VCaP (cell line): ENCODE data around the gene DNAJB13.

Experiments used
- H3K27ac ChIP-seq: fragments of 450-650 bp; 2 replicates; pipeline ENCODE4 v1.5.1; 2017
- TF ChIP-seq, protein P1 (sequence below): fragments of 450-650 bp; conservative IDR thresholded peaks from 2 replicates; pipeline ENCODE4 v1.5.1; 2017; ENCODE audit warnings: mild to moderate bottlenecking, moderate library complexity

Gene DNAJB13

DNA sequence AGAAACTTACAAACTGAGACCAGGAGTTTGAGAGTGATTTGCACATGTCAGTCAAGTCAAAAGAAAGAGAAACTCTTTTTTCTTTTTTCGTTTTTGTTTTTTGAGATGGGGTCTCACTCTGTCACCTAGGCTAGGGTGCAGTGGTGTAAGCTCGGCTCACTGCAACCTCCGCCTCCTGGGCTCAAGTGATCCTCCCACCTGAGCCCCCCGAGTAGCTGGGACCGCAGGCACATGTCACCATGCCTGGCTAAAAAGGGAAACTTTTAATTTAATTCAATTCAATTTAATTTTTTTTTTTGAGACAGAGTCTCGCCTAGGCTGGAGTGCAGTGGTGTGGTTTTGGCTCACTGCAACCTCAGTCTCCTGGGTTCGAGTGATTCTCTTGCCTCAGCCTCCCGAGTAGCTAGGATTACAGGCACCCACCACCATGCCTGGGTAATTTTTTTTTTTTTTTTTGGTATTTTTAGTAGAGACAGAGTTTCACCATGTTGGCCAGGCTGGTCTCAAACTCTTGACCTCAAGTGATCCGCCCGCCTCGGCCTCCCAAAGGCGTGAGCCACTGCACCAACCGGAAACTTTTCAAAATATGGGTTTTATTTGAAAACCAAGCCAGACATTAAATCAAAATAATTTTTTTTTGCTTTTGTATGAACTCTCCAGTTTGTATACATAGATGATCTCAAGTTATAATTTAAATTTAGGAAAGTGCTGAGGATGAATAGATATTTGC is 48.2 kb downstream of the DNAJB13 start:
- TF ChIP-seq, protein P1, sequence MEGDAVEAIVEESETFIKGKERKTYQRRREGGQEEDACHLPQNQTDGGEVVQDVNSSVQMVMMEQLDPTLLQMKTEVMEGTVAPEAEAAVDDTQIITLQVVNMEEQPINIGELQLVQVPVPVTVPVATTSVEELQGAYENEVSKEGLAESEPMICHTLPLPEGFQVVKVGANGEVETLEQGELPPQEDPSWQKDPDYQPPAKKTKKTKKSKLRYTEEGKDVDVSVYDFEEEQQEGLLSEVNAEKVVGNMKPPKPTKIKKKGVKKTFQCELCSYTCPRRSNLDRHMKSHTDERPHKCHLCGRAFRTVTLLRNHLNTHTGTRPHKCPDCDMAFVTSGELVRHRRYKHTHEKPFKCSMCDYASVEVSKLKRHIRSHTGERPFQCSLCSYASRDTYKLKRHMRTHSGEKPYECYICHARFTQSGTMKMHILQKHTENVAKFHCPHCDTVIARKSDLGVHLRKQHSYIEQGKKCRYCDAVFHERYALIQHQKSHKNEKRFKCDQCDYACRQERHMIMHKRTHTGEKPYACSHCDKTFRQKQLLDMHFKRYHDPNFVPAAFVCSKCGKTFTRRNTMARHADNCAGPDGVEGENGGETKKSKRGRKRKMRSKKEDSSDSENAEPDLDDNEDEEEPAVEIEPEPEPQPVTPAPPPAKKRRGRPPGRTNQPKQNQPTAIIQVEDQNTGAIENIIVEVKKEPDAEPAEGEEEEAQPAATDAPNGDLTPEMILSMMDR = no peak
- no peak overlapping the region for H3K27ac ChIP-seq

DNA sequence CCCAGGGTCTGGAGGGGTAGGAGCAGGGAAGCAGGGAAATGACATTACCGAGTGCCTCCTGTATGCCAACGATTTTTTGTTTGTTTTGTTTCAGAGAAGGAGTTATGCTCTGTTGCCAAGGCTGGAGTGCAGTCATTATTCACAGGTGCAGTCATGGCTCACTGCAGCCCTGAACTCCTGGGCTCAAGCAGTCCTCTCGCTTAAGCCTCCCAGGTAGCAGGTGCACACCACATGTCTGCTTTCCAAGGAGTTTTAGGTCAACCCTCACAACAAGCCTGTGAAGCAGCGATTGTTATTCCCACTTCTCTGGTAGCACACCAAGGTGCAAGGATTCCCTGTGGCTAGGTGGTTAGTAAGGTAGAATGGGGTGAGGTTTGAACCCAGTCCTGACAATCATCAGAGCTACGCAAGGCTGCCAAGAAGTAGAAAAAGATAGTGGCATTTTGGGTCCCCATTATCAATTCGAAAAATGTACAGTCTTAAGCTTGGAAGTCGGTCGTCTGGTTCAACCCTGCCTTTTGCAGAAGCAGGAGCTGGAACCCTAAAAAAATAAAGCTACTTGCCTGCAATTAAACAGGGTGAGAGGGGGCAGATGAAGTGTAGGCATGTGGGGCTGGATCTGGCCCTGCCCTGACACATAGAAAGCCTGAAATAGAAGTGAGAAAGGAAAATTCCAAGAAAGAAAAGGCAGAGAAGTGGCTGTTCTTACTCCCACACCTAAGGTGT is 48.9 kb downstream of the DNAJB13 start:
- H3K27ac ChIP-seq = no peak overlapping the region
- TF ChIP-seq, protein P1 = no peak

DNA sequence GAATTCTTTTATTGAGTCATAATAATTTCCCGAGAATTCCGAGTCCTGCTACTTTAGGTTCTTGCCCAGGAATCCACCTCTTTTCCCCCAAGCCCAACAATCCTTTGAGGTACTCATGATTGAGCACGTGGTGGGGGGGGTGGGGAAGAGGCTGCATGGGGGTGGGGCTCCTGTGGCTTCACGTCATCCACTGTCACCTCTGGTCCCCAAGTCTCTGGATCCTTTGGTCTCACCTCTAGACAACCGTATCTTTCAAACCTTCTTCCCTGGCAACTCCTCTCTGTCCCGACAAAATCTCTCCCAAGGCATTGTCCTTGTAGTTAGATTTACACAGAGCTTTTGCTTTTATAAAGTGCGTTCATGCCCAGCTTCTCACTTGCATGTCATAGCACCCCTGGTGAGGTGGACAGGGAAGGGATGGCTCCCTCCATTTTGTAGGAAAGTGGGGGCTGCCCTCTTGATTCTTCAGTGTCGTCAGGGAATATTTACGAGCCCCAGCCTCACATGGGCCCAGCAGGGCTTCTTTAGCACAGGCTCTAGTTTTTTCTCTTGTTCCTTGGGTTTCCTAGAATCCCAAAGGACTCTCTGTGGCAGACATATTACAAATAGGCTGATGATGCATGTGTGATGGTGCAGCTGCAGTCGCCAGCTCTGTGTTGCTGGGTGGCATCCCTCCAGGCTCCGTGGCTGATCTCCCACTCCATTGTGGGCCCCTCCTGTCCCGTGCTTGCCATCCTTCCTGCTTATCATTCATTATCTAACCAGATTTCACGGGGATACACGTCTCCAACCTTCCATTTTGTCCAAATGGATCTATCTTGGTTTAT is 49.7 kb downstream of the DNAJB13 start:
- no peak overlapping the region for H3K27ac ChIP-seq
- TF ChIP-seq, protein P1 = no peak

DNA sequence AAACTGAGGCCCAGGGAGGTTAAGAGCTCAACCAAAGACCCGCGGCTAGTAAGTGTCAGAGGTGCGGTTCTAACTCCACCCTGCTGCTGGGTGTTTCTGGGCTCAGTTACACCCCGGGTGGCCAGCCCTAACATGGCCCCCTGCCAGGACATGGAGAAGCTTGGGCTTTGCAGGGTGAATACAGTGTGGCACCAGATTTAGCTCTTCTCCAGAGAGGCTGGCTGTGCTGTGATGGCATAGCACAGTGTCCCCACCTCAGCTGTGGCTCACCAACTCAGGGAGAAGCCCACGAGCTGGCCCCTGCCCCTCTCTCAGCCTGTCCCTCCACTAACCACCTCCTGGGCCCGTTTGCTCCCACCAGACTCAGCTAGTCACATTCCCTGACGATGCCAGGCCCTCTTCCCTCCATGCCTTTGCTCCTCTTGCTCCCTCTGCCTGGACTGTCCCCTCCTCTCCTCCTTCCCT is 51.0 kb downstream of the DNAJB13 start:
- no peak overlapping the region for H3K27ac ChIP-seq
- TF ChIP-seq, protein P1 = no peak

DNA sequence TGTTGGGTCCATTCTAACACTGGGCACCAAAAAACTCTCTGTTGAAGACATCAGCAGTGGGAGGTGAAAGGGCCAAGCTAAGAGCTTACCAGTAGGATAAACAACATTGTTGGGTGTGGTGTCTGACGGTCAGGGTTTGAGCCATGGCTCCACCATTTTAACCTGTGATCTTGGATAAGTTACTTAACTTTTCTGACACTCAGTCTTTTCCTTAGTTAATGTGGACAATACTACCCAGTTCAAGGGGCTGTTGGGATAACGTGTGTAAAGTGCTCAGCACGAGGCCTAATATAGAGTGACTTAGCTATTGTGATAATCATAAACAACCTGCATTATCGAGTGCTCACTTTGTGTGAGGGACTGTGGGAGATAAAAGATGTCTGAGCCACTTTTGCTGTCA is 52.0 kb downstream of the DNAJB13 start:
- no peak overlapping the region for H3K27ac ChIP-seq
- TF ChIP-seq, protein P1 = no peak

DNA sequence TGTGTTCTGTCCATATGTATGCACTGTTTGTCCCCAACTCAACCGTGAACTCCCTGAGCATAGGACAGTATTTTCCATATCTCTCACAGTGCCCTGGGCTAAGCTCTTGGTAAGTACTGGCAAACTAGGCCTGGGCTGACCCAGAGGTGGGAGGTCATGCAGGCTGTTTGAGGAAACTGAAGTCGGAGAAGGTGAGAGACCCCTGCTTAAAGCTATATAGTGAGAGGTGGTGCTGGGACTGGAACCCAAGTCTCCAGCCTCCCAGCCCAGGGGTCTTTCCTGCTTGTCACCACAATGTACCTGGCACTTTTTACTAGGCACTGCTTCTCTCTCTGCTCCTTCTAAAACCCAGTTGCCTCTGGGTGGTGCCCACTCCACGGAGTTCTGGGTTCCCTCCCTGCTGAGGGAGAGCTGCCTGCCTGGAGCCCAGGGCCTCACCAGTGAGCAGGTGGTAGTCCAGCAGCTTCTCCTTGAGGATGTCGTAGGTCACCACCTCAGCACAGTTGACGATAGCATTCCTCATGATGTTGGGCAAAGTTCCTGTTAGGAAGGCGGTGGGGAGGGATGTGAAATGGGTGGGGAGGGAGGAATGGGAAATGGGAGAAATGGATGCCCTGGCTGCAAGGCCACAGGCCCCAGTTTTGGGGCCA is 53.3 kb downstream of the DNAJB13 start:
- H3K27ac ChIP-seq = no peak overlapping the region
- TF ChIP-seq, protein P1 = no peak
